Type B pancreatic cell (in vitro differentiated cells): Measurements from ENCODE around the gene MOV10. TPM values are rescaled to one million over a fixed set of nuclear protein-coding genes. Genes with fewer than 3 reads are reported as not detected.

Source experiments
- DNase-seq: peaks from one replicate; pipeline ENCODE4 v3.0.0; 2021; ENCODE audit warnings: mixed read lengths; ENCODE audit not compliant: unreplicated experiment; ENCODE audit errors: extremely low spot score
- H3K27ac Mint-ChIP-seq: 2 replicates; pipeline ENCODE4 v1.8.0; 2021; ENCODE audit warnings: mild to moderate bottlenecking, mixed read lengths
- H3K27me3 Mint-ChIP-seq: 2 replicates; pipeline ENCODE4 v1.8.0; 2021; ENCODE audit warnings: mixed read lengths
- H3K36me3 Mint-ChIP-seq: 2 replicates; pipeline ENCODE4 v1.8.0; 2021; ENCODE audit warnings: mixed read lengths
- H3K4me1 Mint-ChIP-seq: one replicate; pipeline ENCODE4 v1.8.0; 2021; ENCODE audit warnings: mixed read lengths; ENCODE audit not compliant: unreplicated experiment
- H3K4me3 Mint-ChIP-seq: 2 replicates; pipeline ENCODE4 v1.8.0; 2021; ENCODE audit warnings: mild to moderate bottlenecking, mixed read lengths
- H3K9me3 Mint-ChIP-seq: 2 replicates; pipeline ENCODE4 v1.8.0; 2021; ENCODE audit warnings: mixed read lengths
- total RNA-seq: library from RNA; stranded (reverse); gene quantifications from 2 replicates; pipeline ENCODE4 v1.2.1, GENCODE V29; 2021; ENCODE audit warnings: low replicate concordance
- TF ChIP-seq, protein P1 (sequence below): fragments of 200-600 bp; sonication (generic); conservative IDR thresholded peaks from 2 replicates; pipeline ENCODE4 v1.5.0; 2021; ENCODE audit warnings: antibody characterized with exemption, mild to moderate bottlenecking

The MOV10 gene
- total RNA-seq, 1 donor from 2014 or later = 113 TPM

GRCh38 chr1:112744009-112744578, 69.6 kb downstream of the MOV10 start:
- no peak overlapping the region for H3K4me3 Mint-ChIP-seq
- DNase-seq = no peak
- no peaks in the 10 kb centered on the region for H3K4me1 Mint-ChIP-seq
- TF ChIP-seq, protein P1, sequence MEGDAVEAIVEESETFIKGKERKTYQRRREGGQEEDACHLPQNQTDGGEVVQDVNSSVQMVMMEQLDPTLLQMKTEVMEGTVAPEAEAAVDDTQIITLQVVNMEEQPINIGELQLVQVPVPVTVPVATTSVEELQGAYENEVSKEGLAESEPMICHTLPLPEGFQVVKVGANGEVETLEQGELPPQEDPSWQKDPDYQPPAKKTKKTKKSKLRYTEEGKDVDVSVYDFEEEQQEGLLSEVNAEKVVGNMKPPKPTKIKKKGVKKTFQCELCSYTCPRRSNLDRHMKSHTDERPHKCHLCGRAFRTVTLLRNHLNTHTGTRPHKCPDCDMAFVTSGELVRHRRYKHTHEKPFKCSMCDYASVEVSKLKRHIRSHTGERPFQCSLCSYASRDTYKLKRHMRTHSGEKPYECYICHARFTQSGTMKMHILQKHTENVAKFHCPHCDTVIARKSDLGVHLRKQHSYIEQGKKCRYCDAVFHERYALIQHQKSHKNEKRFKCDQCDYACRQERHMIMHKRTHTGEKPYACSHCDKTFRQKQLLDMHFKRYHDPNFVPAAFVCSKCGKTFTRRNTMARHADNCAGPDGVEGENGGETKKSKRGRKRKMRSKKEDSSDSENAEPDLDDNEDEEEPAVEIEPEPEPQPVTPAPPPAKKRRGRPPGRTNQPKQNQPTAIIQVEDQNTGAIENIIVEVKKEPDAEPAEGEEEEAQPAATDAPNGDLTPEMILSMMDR = no peak
- no peaks in the 10 kb centered on the region for H3K36me3 Mint-ChIP-seq
- peaks cover 72% of the 10 kb centered on the region for H3K27me3 Mint-ChIP-seq
- H3K27ac Mint-ChIP-seq = no peak overlapping the region
- H3K9me3 Mint-ChIP-seq = peaks cover 7% of the 10 kb centered on the region

DNA sequence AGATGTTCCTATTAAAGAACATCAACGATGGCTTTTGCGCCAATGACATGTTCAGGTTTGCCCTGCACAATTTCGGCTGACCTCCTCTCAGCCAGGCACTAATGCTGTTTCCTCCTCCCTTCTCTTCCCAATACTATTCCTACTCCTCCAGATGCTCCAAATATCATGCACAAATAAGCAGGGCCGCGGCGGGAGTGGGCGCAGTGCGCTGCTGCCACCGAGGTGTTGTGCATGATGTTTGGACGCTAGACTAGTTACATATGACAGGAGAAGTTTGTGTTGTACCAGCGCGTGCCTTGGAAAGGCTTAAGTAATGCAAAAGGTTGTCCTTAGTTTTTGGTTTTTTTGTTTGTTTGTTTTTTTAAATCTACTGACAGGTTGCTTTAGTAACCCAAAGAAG, 73.9 kb downstream of the MOV10 start:
- Mint-ChIP-seq H3K36me3 (no peaks in the 10 kb centered on the region), H3K4me3 (no peak overlapping the region), H3K4me1 (no peaks in the 10 kb centered on the region), H3K9me3 (peaks cover 7% of the 10 kb centered on the region), H3K27ac (no peak overlapping the region), H3K27me3 (peaks cover 39% of the 10 kb centered on the region)
- no peak for DNase-seq
- TF ChIP-seq, protein P1 = no peak

Other genes starting within 250 kb of the MOV10 start
- 2.7 and 41.0 TPM in 2 replicates for gene WNT2B, start 165.7 kb upstream of the MOV10 start, total RNA-seq
- gene ST7L, start 55.5 kb upstream of the MOV10 start, total RNA-seq = 17.1 and 22.0 TPM in 2 replicates
- 128 and 129 TPM in 2 replicates for gene CAPZA1, start 54.8 kb upstream of the MOV10 start, total RNA-seq
- 131 and 173 TPM in 2 replicates for gene RHOC, start 32.5 kb downstream of the MOV10 start, total RNA-seq
- gene PPM1J, start 40.7 kb downstream of the MOV10 start, total RNA-seq = 2.5 and 2.6 TPM in 2 replicates